ENCODE results near the gene CLNK.

The CLNK gene

GRCh38 chr4:10506077-10506476 lies 178.5 kb downstream of the CLNK start:
- no peak overlapping the region for H3K4me3 ChIP-seq (ENCODE audit: low read length)
- no peak for DNase-seq (ENCODE audit: low read depth)
- no peak for TF ChIP-seq CTCF (conservative IDR thresholded peaks at IDR 0.05; ENCODE audit: low read depth, low read length)

GRCh38 chr4:10504570-10505179 lies 179.9 kb downstream of the CLNK start:
- no peak for DNase-seq (ENCODE audit: low read depth)
- H3K4me3 ChIP-seq (ENCODE audit: low read length), result no peak overlapping the region
- no peak for TF ChIP-seq CTCF (conservative IDR thresholded peaks at IDR 0.05; ENCODE audit: low read depth, low read length)

GRCh38 chr4:10502717-10503116 lies 181.9 kb downstream of the CLNK start:
- no peak for TF ChIP-seq CTCF (conservative IDR thresholded peaks at IDR 0.05; ENCODE audit: low read depth, low read length)
- no peak for DNase-seq (ENCODE audit: low read depth)
- no peak overlapping the region for H3K4me3 ChIP-seq (ENCODE audit: low read length)

DNA sequence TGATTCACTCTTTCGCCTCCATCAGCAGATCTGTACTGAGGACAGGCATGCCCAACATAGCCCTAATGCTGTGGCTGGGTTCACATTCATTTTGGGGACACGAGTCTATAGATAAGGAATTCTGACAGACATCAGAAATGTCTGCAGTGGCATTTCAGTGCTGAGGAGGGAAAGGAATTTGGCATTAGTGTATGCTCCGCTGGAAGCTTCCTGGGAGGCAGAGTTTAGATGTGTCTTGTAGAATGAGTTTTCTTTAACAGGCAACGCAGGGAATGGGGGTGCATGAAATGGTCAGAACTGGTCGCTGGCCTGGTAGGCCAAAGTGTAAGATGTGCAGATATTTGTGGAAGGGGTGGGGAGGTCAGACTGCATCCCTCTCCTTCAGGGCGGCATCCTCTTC lies 183.8 kb downstream of the CLNK start:
- TF ChIP-seq CTCF (conservative IDR thresholded peaks at IDR 0.05; ENCODE audit: low read depth, low read length), result no peak
- no peak overlapping the region for H3K4me3 ChIP-seq (ENCODE audit: low read length)
- DNase-seq (ENCODE audit: low read depth), result peak; percentile 7

- H3K4me3 ChIP-seq (ENCODE audit: low read length), result no peak overlapping the region
- DNase-seq (ENCODE audit: low read depth), result no peak
- no peak for TF ChIP-seq CTCF (conservative IDR thresholded peaks at IDR 0.05; ENCODE audit: low read depth, low read length)
Observed at GRCh38 chr4:10496200-10496599, 188.4 kb downstream of the CLNK start.

GRCh38 chr4:10495651-10496050 lies 188.9 kb downstream of the CLNK start:
- DNase-seq (ENCODE audit: low read depth), result no peak
- TF ChIP-seq CTCF (conservative IDR thresholded peaks at IDR 0.05; ENCODE audit: low read depth, low read length), result no peak
- no peak overlapping the region for H3K4me3 ChIP-seq (ENCODE audit: low read length)

- no peak overlapping the region for H3K4me3 ChIP-seq (ENCODE audit: low read length)
- DNase-seq (ENCODE audit: low read depth), result no peak
- TF ChIP-seq CTCF (conservative IDR thresholded peaks at IDR 0.05; ENCODE audit: low read depth, low read length), result no peak
Observed at GRCh38 chr4:10492464-10492863, 192.1 kb downstream of the CLNK start.
